GM13977 (cell line): ENCODE measurements around the gene NTMT1.
A peak's percentile ranks its signal among the peaks of the same experiment; 100 is the strongest.

Experiments used
- DNase-seq: peaks from one replicate; pipeline ENCODE4 v3.0.0; 2012; ENCODE audit warnings: low spot score
- in situ Hi-C: fragments of 300-500 bp; cut with MboI; formaldehyde crosslinking; loops from one replicate; pipeline ENCODE4 v1.12.0; 2022; ENCODE audit warnings: low sequenced_read_pairs, low pct_unique_long_range_greater_than_20kb, mixed read lengths, inconsistent platforms; ENCODE audit not compliant: unreplicated experiment
- TF ChIP-seq, protein P1 (sequence below): IDR thresholded peaks from 2 replicates; pipeline ENCODE4 v1.5.1; 2012; ENCODE audit warnings: mild to moderate bottlenecking, control low read depth; ENCODE audit not compliant: insufficient read depth; ENCODE audit errors: extremely low read depth, missing control alignments

Gene NTMT1

DNA sequence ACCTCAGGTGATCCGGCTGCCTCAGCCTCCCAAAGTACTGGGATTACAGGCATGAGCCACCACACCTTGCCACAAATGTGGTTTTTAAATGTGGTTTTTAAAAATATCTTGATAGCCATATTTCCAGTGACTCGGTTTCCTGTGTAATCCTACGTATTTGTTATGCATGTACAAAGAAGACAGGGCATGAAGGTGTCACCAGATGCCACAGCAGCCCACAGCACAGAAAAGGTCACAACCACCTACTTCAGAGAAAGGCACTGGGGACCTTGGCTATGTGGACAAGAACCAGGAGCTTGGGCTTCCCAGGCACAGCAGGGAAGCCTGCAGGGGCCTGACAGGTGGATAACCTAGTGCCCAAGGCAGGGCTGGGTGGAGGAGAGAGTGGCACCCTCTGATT is 43.1 kb upstream of the NTMT1 start:
- TF ChIP-seq, protein P1, sequence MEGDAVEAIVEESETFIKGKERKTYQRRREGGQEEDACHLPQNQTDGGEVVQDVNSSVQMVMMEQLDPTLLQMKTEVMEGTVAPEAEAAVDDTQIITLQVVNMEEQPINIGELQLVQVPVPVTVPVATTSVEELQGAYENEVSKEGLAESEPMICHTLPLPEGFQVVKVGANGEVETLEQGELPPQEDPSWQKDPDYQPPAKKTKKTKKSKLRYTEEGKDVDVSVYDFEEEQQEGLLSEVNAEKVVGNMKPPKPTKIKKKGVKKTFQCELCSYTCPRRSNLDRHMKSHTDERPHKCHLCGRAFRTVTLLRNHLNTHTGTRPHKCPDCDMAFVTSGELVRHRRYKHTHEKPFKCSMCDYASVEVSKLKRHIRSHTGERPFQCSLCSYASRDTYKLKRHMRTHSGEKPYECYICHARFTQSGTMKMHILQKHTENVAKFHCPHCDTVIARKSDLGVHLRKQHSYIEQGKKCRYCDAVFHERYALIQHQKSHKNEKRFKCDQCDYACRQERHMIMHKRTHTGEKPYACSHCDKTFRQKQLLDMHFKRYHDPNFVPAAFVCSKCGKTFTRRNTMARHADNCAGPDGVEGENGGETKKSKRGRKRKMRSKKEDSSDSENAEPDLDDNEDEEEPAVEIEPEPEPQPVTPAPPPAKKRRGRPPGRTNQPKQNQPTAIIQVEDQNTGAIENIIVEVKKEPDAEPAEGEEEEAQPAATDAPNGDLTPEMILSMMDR = no peak
- in situ Hi-C loops = no loop called here
- no peak for DNase-seq

- DNase-seq = no peak
- TF ChIP-seq, protein P1 = no peak
- in situ Hi-C loops = no loop called here
Measured at GRCh38 chr9:129583308-129584038, 42.5 kb upstream of the NTMT1 start.

GRCh38 chr9:129584136-129584535 is 41.8 kb upstream of the NTMT1 start:
- DNase-seq = peak; percentile 74
- in situ Hi-C loops = no loop called here
- TF ChIP-seq, protein P1 = no peak

GRCh38 chr9:129585352-129585751 is 40.6 kb upstream of the NTMT1 start:
- in situ Hi-C loops = no loop called here
- no peak for DNase-seq
- TF ChIP-seq, protein P1 = no peak

- in situ Hi-C loops = no loop called here
Measured at GRCh38 chr9:129586245-129586644, 39.7 kb upstream of the NTMT1 start.

DNA sequence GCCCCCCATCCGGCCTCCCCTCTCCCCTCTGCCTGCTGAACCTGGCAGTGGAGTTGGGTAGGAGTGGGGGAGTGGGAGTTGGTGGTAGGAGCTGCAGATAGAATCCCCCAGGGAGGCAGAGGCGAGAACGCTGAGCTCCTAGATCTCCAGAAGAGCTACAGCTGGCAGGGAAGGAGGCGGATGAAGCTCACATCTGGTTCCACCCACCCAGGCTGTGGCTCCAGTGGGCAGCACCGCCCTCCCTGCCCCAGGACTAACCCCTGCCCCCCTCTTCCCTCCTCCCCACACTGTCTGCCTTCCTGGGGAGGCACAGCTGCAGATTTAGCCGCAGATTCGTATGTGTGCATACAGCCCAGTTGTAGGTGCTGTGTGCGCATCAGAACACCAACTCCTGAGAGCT is 39.3 kb upstream of the NTMT1 start:
- no peak for DNase-seq

More at GRCh38 chr9:129586245-129586644, 39.7 kb upstream of the NTMT1 start:
- no peak for DNase-seq
- TF ChIP-seq, protein P1 = no peak

More for the DNA sequence above, 39.3 kb upstream of the NTMT1 start:
- in situ Hi-C loops = no loop called here
- TF ChIP-seq, protein P1 = no peak
